CD14-positive monocyte (primary cell): ENCODE data around the gene PON2. TPM values are rescaled to one million over a fixed set of nuclear protein-coding genes. Genes with fewer than 3 reads are reported as not detected.

ENCODE experiments used
- DNase-seq, 3 donors: peaks; one replicate each; pipeline ENCODE4 v3.0.0-alpha.2; 2011 to 2022
- H2AFZ ChIP-seq: 2 replicates; pipeline ENCODE4 v1.6.0; 2012; ENCODE audit warnings: mild to moderate bottlenecking, low read depth, low read length, inconsistent platforms; ENCODE audit not compliant: insufficient read depth, poor library complexity, severe bottlenecking
- H3K27ac ChIP-seq, 2 donors: 1 replicate in 1 of 2; 2 replicates in 1 of 2; pipeline ENCODE4 v1.5.1; 2012 to 2013; ENCODE audit warnings: low read length in 2 of 2, control low read depth in 1 of 2, inconsistent platforms in 1 of 2, low read depth in 1 of 2, mild to moderate bottlenecking in 1 of 2
- H3K27me3 ChIP-seq, 2 donors: one replicate each; pipeline versions ENCODE4 v1.6.0 to v1.6.1; 2011 to 2013; ENCODE audit warnings: low read length in 2 of 2; ENCODE audit not compliant: control insufficient read depth in 2 of 2, insufficient read depth in 2 of 2
- H3K36me3 ChIP-seq, 2 donors: replicated peaks in 1 of 2; 1 replicate in 1 of 2; 2 replicates in 1 of 2; pipeline versions ENCODE4 v1.5.1 to v1.6.1; 2012 to 2013; ENCODE audit warnings: low read length in 2 of 2, control low read depth in 1 of 2, inconsistent platforms in 1 of 2, mild to moderate bottlenecking in 1 of 2; ENCODE audit not compliant: insufficient read depth in 2 of 2, control insufficient read depth in 1 of 2
- H3K4me1 ChIP-seq, 2 donors: 1 replicate in 1 of 2; 2 replicates in 1 of 2; pipeline versions ENCODE4 v1.5.1 to v1.6.1; 2012 to 2013; ENCODE audit warnings: low read length in 2 of 2, control low read depth in 1 of 2, inconsistent platforms in 1 of 2, mild to moderate bottlenecking in 1 of 2, moderate library complexity in 1 of 2; ENCODE audit not compliant: insufficient read depth in 2 of 2, control insufficient read depth in 1 of 2
- H3K4me2 ChIP-seq: replicated peaks from 2 replicates; pipeline ENCODE3; 2012; ENCODE audit warnings: low read length, moderate library complexity, mild to moderate bottlenecking; ENCODE audit not compliant: poor library complexity, severe bottlenecking; ENCODE audit errors: extremely low read depth
- H3K4me3 ChIP-seq, 3 experiments: fragments of 200-600 bp in 1 of 3; sonication (generic) in 1 of 3; replicated peaks in 1 of 3; 1 replicate in 2 of 3; 2 replicates in 1 of 3; pipeline ENCODE4 v1.5.1; 2011 to 2013; ENCODE audit warnings: low read length in 3 of 3, mild to moderate bottlenecking in 3 of 3, control low read depth in 2 of 3, low read depth in 2 of 3, inconsistent platforms in 1 of 3, moderate library complexity in 1 of 3
- H3K79me2 ChIP-seq: 2 replicates; pipeline ENCODE4 v1.6.0; 2012; ENCODE audit warnings: mild to moderate bottlenecking, control low read depth, inconsistent platforms, low read length, moderate library complexity; ENCODE audit not compliant: insufficient read depth
- H3K9ac ChIP-seq: 2 replicates; pipeline ENCODE4 v1.6.0; 2017; ENCODE audit warnings: low read length, mild to moderate bottlenecking; ENCODE audit not compliant: insufficient read depth, poor library complexity, severe bottlenecking
- H3K9me3 ChIP-seq, 2 donors: replicated peaks in 1 of 2; 1 replicate in 1 of 2; 2 replicates in 1 of 2; pipeline versions ENCODE4 v1.5.1 to v1.6.1; 2012 to 2013; ENCODE audit warnings: low read length in 2 of 2, control low read depth in 1 of 2; ENCODE audit not compliant: control insufficient read depth in 1 of 2, insufficient read depth in 1 of 2
- H4K20me1 ChIP-seq: 2 replicates; pipeline ENCODE4 v1.6.0; 2012; ENCODE audit warnings: mild to moderate bottlenecking, low read length, control low read depth, moderate library complexity; ENCODE audit not compliant: insufficient read depth
- H3K27ac Mint-ChIP-seq, 7 donors: one replicate each; pipeline ENCODE4 v1.8.0; 2020; ENCODE audit warnings: mild to moderate bottlenecking in 7 of 7, mixed read lengths in 7 of 7, moderate library complexity in 6 of 7, inconsistent platforms in 2 of 7
- H3K27me3 Mint-ChIP-seq, 3 donors: one replicate each; pipeline ENCODE4 v1.8.0; 2021 to 2022; ENCODE audit warnings: low read depth in 3 of 3, mild to moderate bottlenecking in 3 of 3, mixed read lengths in 3 of 3, moderate library complexity in 3 of 3, inconsistent platforms in 1 of 3
- H3K36me3 Mint-ChIP-seq, 2 donors: one replicate each; pipeline ENCODE4 v1.8.0; 2020; ENCODE audit warnings: mixed read lengths in 2 of 2, inconsistent platforms in 1 of 2, mild to moderate bottlenecking in 1 of 2
- H3K4me1 Mint-ChIP-seq: one replicate; pipeline ENCODE4 v1.8.0; 2020; ENCODE audit warnings: mild to moderate bottlenecking, mixed read lengths
- H3K4me3 Mint-ChIP-seq, 2 donors: one replicate each; pipeline ENCODE4 v1.8.0; 2020; ENCODE audit warnings: mild to moderate bottlenecking in 2 of 2, mixed read lengths in 2 of 2, moderate library complexity in 1 of 2
- H3K9me3 Mint-ChIP-seq, 7 donors: one replicate each; pipeline ENCODE4 v1.8.0; 2020 to 2022; ENCODE audit warnings: mixed read lengths in 7 of 7, mild to moderate bottlenecking in 6 of 7, moderate library complexity in 6 of 7, inconsistent platforms in 2 of 7
- WGBS: methylation state at CpG from one replicate; pipeline ENCODE4 v1.1.5; 2013; ENCODE audit warnings: missing lambda C conversion rate; ENCODE audit not compliant: insufficient coverage; 5-methylcytosine and 5-hydroxymethylcytosine counted together
- intact Hi-C, 2 donors: fragments of 100-400 bp; cut with micrococcal nuclease; formaldehyde crosslinking; loops; one replicate each; pipeline versions ENCODE4 v1.15.0 to v1.15.1; 2023
- polyA plus RNA-seq, 3 donors: library from polyadenylated mRNA; depleted of rRNA in 1 of 3; unstranded in 2 of 3; stranded (reverse) in 1 of 3; fragments of 300-500 nt in 2 of 3; fragments of >200 nt in 1 of 3; fragmentation: Illumina TruSeq in 2 of 3; gene quantifications; 1 replicate in 2 of 3; 2 replicates in 1 of 3; pipeline ENCODE4 v1.2.3, GENCODE V29; 2012 to 2021
- TF ChIP-seq, protein P1 (sequence below): fragments of 200-600 bp; IDR thresholded peaks from one replicate; pipeline ENCODE4 v1.8.0; 2022; ENCODE audit warnings: antibody characterized with exemption, mild to moderate bottlenecking

Gene PON2
- polyA plus RNA-seq, 3 donors: 11.5 to 14.7 (median 14.4) TPM

DNA sequence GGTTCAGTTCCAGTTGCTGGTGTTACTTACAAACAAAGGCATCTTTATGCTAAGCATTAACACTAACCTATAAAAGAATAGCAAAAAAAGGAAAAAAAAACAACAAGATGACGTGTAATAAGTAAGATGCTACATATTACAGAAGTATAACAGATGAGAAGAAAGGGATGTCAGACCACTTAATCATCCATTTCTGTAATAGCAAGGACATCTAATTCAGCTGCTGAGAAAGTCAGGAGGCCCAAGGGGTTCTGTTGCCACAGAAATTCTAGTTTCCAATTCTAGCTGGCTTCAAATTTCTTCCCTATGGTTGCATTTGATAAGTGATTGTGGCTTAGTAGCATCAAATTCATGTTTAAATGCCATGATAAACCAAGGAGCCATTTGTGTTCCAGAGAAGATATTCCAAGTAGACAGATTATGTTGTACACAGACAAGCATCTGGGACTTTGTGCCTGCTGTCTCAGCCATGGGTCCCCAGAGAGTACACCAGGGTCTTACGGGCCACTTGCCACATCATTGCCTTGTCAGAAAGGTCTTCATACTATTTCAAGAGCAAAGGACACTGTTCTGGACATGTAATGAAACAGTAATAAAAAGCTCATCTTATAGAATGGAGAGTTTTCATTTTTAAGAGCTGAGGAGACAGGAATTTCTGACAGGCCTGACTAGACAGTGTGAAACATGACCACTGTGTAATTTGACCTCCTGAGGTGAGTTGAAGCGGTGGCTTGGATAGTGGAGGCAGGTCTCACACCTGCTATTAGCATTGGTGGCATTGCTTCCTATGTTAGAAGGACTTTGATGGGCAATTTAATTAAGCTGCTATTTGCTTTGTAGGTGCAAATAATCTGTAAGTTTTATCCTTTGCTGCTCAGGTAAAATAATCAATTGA is 46.7 kb upstream of the PON2 start:
- TF ChIP-seq, protein P1, sequence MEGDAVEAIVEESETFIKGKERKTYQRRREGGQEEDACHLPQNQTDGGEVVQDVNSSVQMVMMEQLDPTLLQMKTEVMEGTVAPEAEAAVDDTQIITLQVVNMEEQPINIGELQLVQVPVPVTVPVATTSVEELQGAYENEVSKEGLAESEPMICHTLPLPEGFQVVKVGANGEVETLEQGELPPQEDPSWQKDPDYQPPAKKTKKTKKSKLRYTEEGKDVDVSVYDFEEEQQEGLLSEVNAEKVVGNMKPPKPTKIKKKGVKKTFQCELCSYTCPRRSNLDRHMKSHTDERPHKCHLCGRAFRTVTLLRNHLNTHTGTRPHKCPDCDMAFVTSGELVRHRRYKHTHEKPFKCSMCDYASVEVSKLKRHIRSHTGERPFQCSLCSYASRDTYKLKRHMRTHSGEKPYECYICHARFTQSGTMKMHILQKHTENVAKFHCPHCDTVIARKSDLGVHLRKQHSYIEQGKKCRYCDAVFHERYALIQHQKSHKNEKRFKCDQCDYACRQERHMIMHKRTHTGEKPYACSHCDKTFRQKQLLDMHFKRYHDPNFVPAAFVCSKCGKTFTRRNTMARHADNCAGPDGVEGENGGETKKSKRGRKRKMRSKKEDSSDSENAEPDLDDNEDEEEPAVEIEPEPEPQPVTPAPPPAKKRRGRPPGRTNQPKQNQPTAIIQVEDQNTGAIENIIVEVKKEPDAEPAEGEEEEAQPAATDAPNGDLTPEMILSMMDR: no peak
- Histone ChIP-seq H3K4me3 (no peak overlapping the region), H3K9me3 (no peaks in the 10 kb centered on the region), H2AFZ (no peak overlapping the region), H3K79me2 (no peaks in the 10 kb centered on the region), H3K36me3 (no peaks in the 10 kb centered on the region), H3K9ac (no peak overlapping the region), H3K27ac (no peak overlapping the region), H3K4me1 (no peaks in the 10 kb centered on the region), H3K4me2 (no peak overlapping the region), H4K20me1 (no peaks in the 10 kb centered on the region), H3K27me3 (no peaks in the 10 kb centered on the region)
- H3K4me3 Mint-ChIP-seq: no peak overlapping the region
- peaks cover 2 to 4% (median 2%) of the 10 kb centered on the region in 3 donors for H3K27me3 Mint-ChIP-seq
- WGBS: 100% methylated on average over 2 of the region's 3 CpGs
- no peaks in the 10 kb centered on the region for H3K4me1 Mint-ChIP-seq
- no peaks in the 10 kb centered on the region for H3K36me3 Mint-ChIP-seq
- H3K9me3 Mint-ChIP-seq: no peaks in the 10 kb centered on the region
- intact Hi-C loops: no loop called here
- H3K27ac Mint-ChIP-seq: no peak overlapping the region
- DNase-seq: no peak

DNA sequence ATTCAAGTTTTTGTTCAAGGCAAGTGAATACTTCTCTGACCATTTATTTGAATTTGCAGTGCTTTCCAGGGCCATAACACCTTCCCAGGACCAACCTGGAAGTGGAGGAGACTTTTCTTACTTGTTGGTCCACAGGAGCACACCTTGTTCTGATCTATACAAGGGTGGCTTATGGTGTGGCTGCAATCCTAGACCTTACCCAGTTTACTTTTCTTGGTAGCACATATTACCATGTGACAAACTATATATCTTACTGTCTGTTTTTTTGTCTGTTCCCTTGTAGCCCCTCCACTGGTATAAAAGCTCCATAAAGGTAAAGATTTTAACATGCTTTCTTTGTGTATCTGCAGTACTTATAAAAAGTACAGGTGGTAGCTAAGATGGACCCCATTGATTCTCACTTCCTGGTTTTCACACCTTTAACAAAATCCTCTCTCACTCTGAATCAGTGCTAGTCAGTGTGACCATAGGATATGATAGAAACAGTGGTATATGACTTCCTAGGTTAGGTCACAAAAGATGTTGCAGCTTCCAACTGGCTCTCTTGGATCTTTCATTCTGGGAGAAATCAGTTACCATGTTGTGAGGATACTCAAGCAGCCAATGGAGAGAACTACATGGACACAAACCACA is 45.3 kb upstream of the PON2 start:
- no peaks in the 10 kb centered on the region for H4K20me1 ChIP-seq
- no peak overlapping the region for H3K9ac ChIP-seq
- Mint-ChIP-seq H3K36me3 (no peaks in the 10 kb centered on the region), H3K27ac (no peak overlapping the region), H3K9me3 (no peaks in the 10 kb centered on the region), H3K27me3 (peaks cover 2 to 4% (median 2%) of the 10 kb centered on the region in 3 donors), H3K4me3 (no peak overlapping the region), H3K4me1 (no peaks in the 10 kb centered on the region)
- H3K4me3 ChIP-seq: no peak overlapping the region
- H3K9me3 ChIP-seq: no peaks in the 10 kb centered on the region
- H3K36me3 ChIP-seq: no peaks in the 10 kb centered on the region
- no peaks in the 10 kb centered on the region for H3K79me2 ChIP-seq
- H3K4me1 ChIP-seq: no peaks in the 10 kb centered on the region
- no peak overlapping the region for H3K27ac ChIP-seq
- no peak overlapping the region for H3K4me2 ChIP-seq
- no peaks in the 10 kb centered on the region for H3K27me3 ChIP-seq
- H2AFZ ChIP-seq: no peak overlapping the region
- no peak for DNase-seq
- intact Hi-C loops: loop anchor here in 1 of 2 donors (10.0 kb wide), 1 partner anchor 1035 kb away; no protein-coding TSS in a partner anchor
- TF ChIP-seq, protein P1: no peak
